Fibroblast of lung (primary cell): ENCODE measurements around the gene GRIN3B. TPM values are rescaled to one million over a fixed set of nuclear protein-coding genes. Genes with fewer than 3 reads are reported as not detected.

ENCODE experiments used
- DNase-seq, 2 donors: peaks; one replicate each; pipeline versions ENCODE4 v3.0.0 to v3.0.0-alpha.2; 2010; ENCODE audit warnings: low read depth in 2 of 2
- H2AFZ ChIP-seq: 2 replicates; pipeline ENCODE4 v1.5.1; 2012; ENCODE audit warnings: low read length, control low read depth, inconsistent platforms
- H3K27ac ChIP-seq: 2 replicates; pipeline ENCODE4 v1.5.1; 2011; ENCODE audit warnings: low read length, control low read depth; ENCODE audit not compliant: insufficient read depth
- H3K27me3 ChIP-seq: 2 replicates; pipeline ENCODE4 v1.5.1; 2011; ENCODE audit warnings: mild to moderate bottlenecking, low read length; ENCODE audit not compliant: control insufficient read depth, insufficient read depth
- H3K36me3 ChIP-seq: 2 replicates; pipeline ENCODE4 v1.5.1; 2011; ENCODE audit warnings: low read length; ENCODE audit not compliant: control insufficient read depth, insufficient read depth
- H3K4me1 ChIP-seq: 2 replicates; pipeline ENCODE4 v1.5.1; 2011; ENCODE audit warnings: low read length; ENCODE audit not compliant: control insufficient read depth, insufficient read depth; ENCODE audit errors: extremely low read depth
- H3K4me2 ChIP-seq: 2 replicates; pipeline ENCODE4 v1.5.1; 2011; ENCODE audit warnings: low read length, control low read depth; ENCODE audit not compliant: insufficient read depth; ENCODE audit errors: extremely low read depth
- H3K4me3 ChIP-seq, 4 experiments: fragments of 200-600 bp in 1 of 4; sonication (generic) in 1 of 4; replicated peaks in 1 of 4; 2 replicates each; pipeline ENCODE4 v1.5.1; 2011 to 2016; ENCODE audit warnings: low read length in 4 of 4, low read depth in 3 of 4, mild to moderate bottlenecking in 3 of 4, control low read depth in 2 of 4, inconsistent platforms in 1 of 4, mixed read lengths in 1 of 4; ENCODE audit not compliant: insufficient read depth in 1 of 4; ENCODE audit errors: control extremely low read depth in 1 of 4
- H3K79me2 ChIP-seq: 2 replicates; pipeline ENCODE4 v1.5.1; 2012; ENCODE audit warnings: mild to moderate bottlenecking, low read length, inconsistent platforms; ENCODE audit not compliant: control insufficient read depth, insufficient read depth
- H3K9ac ChIP-seq: 2 replicates; pipeline ENCODE4 v1.5.1; 2011; ENCODE audit warnings: mild to moderate bottlenecking, low read length, control low read depth; ENCODE audit not compliant: insufficient read depth
- H3K9me3 ChIP-seq: 2 replicates; pipeline ENCODE4 v1.5.1; 2012; ENCODE audit warnings: low read depth, low read length; ENCODE audit not compliant: control insufficient read depth, insufficient read depth
- H4K20me1 ChIP-seq: 2 replicates; pipeline ENCODE4 v1.5.1; 2011; ENCODE audit warnings: low read length; ENCODE audit not compliant: control insufficient read depth, insufficient read depth; ENCODE audit errors: extremely low read depth
- EZH2 ChIP-seq: IDR thresholded peaks from 2 replicates; pipeline ENCODE4 v1.5.1; 2012; ENCODE audit warnings: low read length, control low read depth, mild to moderate bottlenecking; ENCODE audit errors: missing control alignments
- polyA plus RNA-seq, 2 donors: library from polyadenylated mRNA; depleted of rRNA in 1 of 2; stranded (reverse) in 1 of 2; unstranded in 1 of 2; fragments of >200 nt; gene quantifications; 2 replicates each; pipeline ENCODE4 v1.2.1, GENCODE V29; 2011 to 2012; ENCODE audit warnings: missing spikeins in 1 of 2
- total RNA-seq: library from RNA; depleted of rRNA; stranded (reverse); fragments of >200 nt; gene quantifications from 2 replicates; pipeline ENCODE4 v1.2.1, GENCODE V29; 2014
- TF ChIP-seq, protein P1 (sequence below), 2 donors: IDR thresholded peaks in 1 of 2; conservative IDR thresholded peaks in 1 of 2; 1 replicate in 1 of 2; 2 replicates in 1 of 2; pipeline ENCODE4 v1.5.1; 2011 to 2012; ENCODE audit warnings: low read length in 2 of 2, control low read depth in 1 of 2, inconsistent platforms in 1 of 2, low read depth in 1 of 2, mild to moderate bottlenecking in 1 of 2

The GRIN3B gene
- total and polyA plus RNA-seq, 2 donors (not counting 1 experiment from before 2014, with no cell fraction given), result 0.12 to 0.66 TPM

DNA sequence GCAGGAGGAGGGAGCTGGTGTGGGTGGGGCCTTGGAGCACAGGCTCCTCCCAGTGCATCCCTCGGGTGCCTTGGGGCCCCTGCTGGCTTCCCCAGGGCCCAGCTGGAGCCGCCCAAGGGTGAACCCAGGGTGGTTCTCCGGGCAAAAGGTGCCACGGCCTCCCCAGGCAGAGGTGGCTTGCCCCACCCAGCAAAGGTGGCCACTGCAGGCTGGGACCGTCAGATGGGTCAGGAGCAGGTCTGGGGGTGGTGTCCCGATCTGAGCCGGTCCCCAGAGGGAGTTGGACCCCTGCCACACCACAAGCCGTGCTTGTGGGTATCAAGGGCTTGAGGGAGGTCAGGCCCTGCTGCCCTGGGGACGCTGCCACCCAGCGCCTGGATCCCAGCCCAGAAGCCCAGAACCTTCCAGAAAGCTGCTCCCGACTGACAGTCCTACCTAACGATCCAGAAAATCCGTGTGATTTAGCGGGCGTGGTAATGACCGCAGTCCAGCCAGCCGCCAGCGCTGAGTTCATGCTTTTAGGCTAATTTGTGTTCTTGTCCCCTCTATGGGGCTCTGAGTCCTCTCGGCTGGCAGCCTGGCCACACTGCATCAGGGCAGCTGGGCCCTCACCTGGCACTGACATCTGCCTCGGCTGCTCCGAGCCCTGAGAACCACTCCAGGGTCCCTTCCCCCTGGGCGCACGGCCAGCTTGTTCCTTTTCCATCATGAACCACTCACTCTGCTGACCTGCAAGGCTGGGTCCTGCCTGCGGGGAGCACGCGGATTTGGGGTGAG, 5.0 kb upstream of the GRIN3B start:
- no peaks in the 10 kb centered on the region for H3K4me1 ChIP-seq
- no peaks in the 10 kb centered on the region for H3K9me3 ChIP-seq
- H2AFZ ChIP-seq, result no peak overlapping the region
- no peak for TF ChIP-seq EZH2
- TF ChIP-seq, protein P1, sequence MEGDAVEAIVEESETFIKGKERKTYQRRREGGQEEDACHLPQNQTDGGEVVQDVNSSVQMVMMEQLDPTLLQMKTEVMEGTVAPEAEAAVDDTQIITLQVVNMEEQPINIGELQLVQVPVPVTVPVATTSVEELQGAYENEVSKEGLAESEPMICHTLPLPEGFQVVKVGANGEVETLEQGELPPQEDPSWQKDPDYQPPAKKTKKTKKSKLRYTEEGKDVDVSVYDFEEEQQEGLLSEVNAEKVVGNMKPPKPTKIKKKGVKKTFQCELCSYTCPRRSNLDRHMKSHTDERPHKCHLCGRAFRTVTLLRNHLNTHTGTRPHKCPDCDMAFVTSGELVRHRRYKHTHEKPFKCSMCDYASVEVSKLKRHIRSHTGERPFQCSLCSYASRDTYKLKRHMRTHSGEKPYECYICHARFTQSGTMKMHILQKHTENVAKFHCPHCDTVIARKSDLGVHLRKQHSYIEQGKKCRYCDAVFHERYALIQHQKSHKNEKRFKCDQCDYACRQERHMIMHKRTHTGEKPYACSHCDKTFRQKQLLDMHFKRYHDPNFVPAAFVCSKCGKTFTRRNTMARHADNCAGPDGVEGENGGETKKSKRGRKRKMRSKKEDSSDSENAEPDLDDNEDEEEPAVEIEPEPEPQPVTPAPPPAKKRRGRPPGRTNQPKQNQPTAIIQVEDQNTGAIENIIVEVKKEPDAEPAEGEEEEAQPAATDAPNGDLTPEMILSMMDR (conservative IDR thresholded peaks at IDR 0.05 in 1 of 2, IDR thresholded peaks at IDR 0.05 in 1 of 2; ENCODE audit: low read depth in 1 of 2, low read length in 2 of 2), result no peak
- H3K27me3 ChIP-seq, result peaks cover 24% of the 10 kb centered on the region
- H3K9ac ChIP-seq, result no peak overlapping the region
- H3K27ac ChIP-seq, result no peak overlapping the region
- no peaks in the 10 kb centered on the region for H4K20me1 ChIP-seq
- no peak overlapping the region for H3K4me2 ChIP-seq
- DNase-seq, result peak in 1 of 2 donors; percentile 33
- no peaks in the 10 kb centered on the region for H3K79me2 ChIP-seq
- no peak overlapping the region for H3K4me3 ChIP-seq
- H3K36me3 ChIP-seq, result peaks cover 18% of the 10 kb centered on the region

DNA sequence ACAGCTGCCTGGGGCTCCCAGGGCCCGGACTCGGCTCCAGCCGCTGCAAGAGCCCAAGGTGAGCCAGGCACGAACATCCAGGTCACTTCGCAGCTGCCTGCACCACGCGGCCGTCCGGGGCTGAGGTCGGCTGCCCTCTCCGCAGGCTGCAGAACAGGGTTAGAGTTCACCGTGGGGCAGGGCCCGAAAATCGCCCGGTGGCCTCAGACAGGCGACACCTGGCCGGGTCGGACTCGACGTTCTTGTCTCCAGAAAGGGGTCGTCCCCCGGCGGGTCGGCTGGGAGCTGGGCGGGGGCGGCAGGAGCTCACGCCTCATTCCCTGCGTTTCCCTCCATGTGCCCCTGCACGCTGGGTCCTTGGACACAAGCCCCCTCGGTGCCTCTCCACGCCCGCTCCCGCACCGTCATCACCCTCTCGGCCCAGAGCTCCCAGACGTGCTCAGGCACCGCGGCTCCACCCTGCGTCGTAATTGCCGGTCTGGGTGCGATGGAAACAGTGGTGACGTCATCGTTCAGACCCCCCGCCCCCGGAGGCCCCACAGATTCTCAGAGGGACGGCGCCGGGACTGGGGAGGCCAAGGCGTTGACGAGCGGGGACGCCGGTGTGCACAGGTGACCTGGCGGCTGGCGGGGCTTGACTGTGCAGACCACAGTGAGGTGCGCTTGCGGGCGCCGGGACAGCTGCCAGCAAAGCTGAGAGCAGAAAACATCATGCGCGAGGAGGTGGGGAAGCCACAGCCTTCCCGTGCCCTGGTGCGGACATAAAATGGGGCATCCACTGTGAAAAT, 4.0 kb upstream of the GRIN3B start:
- no peak overlapping the region for H3K9ac ChIP-seq

DNA sequence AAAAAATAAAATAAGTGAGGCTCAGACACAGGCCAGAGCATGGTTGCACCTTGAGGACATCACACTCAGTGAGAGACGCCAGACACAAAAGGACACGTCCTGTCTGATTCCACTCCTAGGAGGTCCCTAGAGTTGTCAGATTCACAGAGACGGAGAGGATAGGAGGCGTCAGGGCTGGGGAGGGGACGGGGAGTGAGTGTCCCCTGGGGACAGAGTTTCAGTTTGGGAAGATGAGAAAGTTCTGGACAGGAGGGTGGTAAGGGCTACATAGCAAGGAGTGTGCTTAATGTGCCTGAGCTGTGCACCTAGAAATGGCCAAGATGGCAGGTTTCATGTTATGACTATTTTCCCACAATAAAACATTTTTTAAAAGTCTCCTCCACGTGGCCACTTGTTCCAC, 2.2 kb upstream of the GRIN3B start:
- no peaks in the 10 kb centered on the region for H3K9me3 ChIP-seq
- H3K4me2 ChIP-seq, result no peak overlapping the region
- no peaks in the 10 kb centered on the region for H3K4me1 ChIP-seq
- no peak for DNase-seq
- H2AFZ ChIP-seq, result no peak overlapping the region
- no peaks in the 10 kb centered on the region for H4K20me1 ChIP-seq
- peaks cover 30% of the 10 kb centered on the region for H3K27me3 ChIP-seq
- no peaks in the 10 kb centered on the region for H3K79me2 ChIP-seq
- H3K4me3 ChIP-seq, result no peak overlapping the region
- no peak overlapping the region for H3K9ac ChIP-seq
- H3K27ac ChIP-seq, result no peak overlapping the region
- TF ChIP-seq, protein P1 (conservative IDR thresholded peaks at IDR 0.05 in 1 of 2, IDR thresholded peaks at IDR 0.05 in 1 of 2; ENCODE audit: low read depth in 1 of 2, low read length in 2 of 2), result no peak
- no peak for TF ChIP-seq EZH2
- H3K36me3 ChIP-seq, result peaks cover 12% of the 10 kb centered on the region

More for the DNA sequence above, 4.0 kb upstream of the GRIN3B start:
- Histone ChIP-seq H3K27me3 (peaks cover 27% of the 10 kb centered on the region), H3K4me2 (peak overlapping the region; percentile 25), H2AFZ (no peak overlapping the region), H3K79me2 (no peaks in the 10 kb centered on the region), H3K4me3 (peak overlapping the region in 1 of 4 experiments; percentile 14), H4K20me1 (no peaks in the 10 kb centered on the region), H3K36me3 (peaks cover 12% of the 10 kb centered on the region), H3K9me3 (no peaks in the 10 kb centered on the region), H3K4me1 (no peaks in the 10 kb centered on the region), H3K27ac (no peak overlapping the region)
- TF ChIP-seq EZH2, result peak; percentile 77
- TF ChIP-seq, protein P1 (conservative IDR thresholded peaks at IDR 0.05 in 1 of 2, IDR thresholded peaks at IDR 0.05 in 1 of 2; ENCODE audit: low read depth in 1 of 2, low read length in 2 of 2), result no peak
- DNase-seq, result peak; percentile 57 to 64
